LoVo (cell line): ENCODE data around the gene SDR42E1.
"Not testable (repeated sequence)": the region's sequence is repeated elsewhere in the genome, so short reads cannot be mapped to it uniquely, and the experiment has no call there.

Source experiments
- DNase-seq: peaks from one replicate; pipeline ENCODE4 v3.0.0-alpha.2; 2016; ENCODE audit warnings: low spot score

Gene SDR42E1

GRCh38 chr16:82037251-82037650 lies 26.0 kb upstream of the SDR42E1 start:
- no peak for DNase-seq

GRCh38 chr16:82034981-82035612 lies 23.8 kb upstream of the SDR42E1 start, which contains the start of gene HSD17B2:
TSS of gene HSD17B2 (plus strand) at chr16:82035253. CDS start at chr16:82035425, 172 bp downstream.
- peak; percentile 83 for DNase-seq

GRCh38 chr16:82033683-82034300 lies 22.5 kb upstream of the SDR42E1 start:
- peak; percentile 61 for DNase-seq

DNA sequence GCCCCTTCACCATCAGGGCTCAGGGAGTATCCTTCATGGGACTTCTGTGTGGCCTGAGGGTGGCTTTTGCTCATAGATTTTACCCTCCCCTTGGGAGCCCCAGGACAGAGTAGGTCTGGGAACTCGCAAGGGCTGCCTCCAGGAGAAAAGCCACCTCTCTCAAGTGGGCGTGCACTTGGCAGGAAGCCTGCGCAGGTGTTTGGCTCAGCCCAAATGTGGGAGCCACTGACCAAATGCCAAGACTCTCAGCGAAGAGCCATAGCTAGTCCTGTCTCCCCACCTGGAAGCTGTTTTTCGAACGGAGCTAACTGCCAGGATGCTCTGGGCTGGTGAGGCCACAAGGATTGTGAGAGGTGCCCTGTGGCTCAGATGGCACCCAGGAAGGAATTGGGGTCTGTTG lies 21.7 kb upstream of the SDR42E1 start:
- DNase-seq = no peak

DNA sequence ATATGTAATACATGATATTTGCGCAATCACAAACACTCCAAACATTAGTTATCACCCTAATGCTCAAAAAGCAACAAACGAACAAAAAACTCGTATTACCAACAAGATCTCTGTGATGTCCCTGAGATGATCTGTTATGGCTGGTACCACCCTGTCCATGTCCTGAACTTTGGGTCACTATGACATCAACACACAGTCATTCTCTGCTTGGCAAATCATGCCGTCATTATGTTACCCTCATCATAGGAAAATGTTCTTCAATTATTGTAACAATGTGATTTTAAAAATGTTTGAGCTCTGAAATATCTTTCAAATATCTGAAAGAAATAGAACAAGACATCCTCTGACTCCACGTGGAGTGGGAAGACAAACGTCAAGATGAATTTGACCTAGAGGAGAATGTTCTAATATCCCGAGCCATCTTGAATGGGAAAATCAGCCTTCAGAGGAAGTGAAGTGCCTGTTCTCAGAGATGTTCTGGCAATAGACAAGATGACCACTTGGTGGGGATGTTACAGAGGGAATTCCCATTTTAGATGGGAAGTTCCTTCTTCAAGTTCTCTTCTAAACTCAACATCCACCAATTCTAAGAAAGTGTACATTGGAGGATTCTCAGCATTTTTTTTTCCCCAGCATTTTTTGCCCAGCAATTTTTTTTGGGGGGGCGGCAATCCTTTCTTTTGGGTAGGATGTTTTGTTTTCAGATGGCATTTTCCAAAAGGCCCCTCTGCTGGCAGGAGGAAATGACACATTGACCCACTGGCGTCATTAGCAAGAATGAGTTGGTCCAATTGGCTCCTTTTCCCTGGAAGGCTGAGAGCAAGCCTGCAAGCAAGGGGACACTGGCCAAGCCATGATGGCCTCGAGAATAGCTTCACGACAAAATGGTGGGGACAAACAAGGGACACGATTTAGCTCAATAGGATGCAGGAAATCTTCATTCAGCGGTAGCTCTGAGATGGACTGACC lies 20.1 kb upstream of the SDR42E1 start:
- DNase-seq = peak; percentile 69

GRCh38 chr16:82027629-82028064 lies 16.4 kb upstream of the SDR42E1 start:
- DNase-seq = no peak

GRCh38 chr16:82024883-82025282 lies 13.6 kb upstream of the SDR42E1 start:
- no peak for DNase-seq

- DNase-seq = no peak
Observed at GRCh38 chr16:82024316-82024715, 13.0 kb upstream of the SDR42E1 start.

GRCh38 chr16:82023206-82023605 lies 11.9 kb upstream of the SDR42E1 start:
- DNase-seq = no peak

DNA sequence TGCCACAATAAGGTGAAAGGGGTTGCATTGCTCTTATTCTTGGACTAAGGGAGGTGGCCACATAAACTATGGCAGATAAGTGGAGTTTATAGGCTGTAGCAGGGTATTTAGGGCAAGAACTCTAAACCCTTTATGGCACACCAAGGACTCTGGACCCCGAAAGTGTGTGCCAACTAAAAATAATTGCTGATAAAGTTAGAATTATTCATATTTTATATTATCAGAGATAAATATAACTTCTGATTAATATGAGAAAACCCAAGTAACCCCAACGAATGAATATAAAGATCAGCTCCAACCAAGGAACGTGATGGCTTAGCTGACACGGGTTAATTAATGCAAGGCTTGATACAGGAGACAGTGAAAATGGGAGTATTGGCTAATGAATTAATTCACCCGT lies 8.8 kb upstream of the SDR42E1 start:
- no peak for DNase-seq

GRCh38 chr16:82019535-82019934 lies 8.3 kb upstream of the SDR42E1 start:
- DNase-seq = no peak

DNA sequence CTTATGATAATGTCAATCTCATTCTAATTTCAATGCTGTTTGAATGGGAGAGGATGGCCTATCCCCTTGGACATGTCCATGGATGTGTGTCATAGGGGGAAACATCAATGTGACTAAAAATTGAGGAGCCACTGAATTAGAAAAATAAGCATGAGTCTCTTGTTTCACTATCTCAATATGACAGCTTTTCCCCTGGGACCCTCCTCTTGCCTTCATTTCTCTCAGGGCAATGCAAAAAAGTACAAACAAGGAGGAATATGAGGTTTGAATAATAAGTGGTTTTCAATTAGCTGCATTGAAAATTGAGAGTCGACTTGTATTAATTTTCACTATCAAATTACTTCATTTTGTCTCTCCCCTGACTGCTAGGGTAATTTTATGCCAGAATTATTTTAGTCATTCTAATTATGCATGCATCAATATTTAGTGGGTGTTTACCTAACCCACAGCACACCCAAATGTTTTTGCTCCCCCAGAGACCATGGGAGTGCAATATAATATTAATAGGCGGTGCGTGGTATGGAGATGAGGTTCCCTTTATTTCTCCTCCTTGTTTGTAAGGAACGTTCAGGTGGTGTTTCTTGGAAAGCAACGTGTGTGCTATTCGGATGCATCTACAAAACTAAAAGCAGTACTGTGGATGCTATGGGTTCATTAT lies 6.8 kb upstream of the SDR42E1 start:
- no peak for DNase-seq

DNA sequence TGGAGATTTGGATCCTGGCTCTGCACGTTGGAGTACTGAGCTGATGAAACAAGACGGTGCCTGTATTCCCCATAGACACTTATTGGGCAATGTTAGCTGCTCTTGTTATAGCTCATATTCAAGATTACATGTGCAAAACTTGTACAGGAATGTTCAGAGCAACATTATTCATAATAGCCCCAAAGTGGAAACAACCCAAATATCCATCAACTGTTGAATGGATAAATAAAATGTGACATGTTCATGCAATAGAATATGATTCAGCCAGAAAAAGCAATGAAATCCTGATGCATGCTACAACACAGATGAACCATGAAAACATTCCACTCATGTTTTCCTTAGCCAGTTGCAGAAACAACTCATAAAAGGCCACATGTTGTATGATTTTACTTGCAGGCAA lies 5.7 kb upstream of the SDR42E1 start:
- DNase-seq = no peak

DNA sequence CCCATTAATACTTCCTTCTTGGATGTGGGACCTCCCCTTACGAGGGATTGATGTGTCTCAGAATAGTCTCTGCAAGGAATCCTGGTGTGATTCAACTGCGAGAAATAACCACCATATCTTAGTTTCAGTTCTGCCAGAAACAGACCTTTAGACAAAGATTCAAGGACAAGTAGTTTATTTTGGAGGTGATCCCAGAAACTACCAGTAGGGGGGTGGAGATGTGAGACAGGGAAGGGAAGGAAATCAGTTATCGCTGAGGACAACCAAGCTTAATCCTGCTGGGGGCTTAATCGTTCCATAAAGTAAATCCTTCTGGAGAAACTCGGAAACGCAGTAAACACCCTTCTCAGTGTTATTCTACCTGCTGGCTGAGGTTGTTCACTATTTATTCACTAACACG lies 5.0 kb upstream of the SDR42E1 start:
- peak; percentile 35 for DNase-seq

DNA sequence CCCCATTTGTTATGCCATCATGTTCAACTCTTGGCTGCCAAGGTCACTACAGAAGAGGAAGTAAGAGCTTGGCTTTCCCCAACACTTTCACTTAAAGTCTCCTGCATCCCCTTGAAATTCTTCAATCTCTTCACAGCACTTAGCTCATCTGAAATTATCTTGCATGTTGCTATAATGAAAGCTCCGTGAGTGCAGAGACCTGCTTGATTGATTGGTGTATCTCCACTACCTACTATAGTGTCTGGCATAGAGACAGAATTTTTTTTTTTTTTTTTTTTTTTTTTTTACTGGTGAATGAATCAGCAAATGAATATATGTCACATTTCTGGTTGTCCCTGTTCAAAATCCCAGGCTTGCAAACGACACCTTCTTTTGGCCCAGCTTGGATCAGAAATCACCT lies 1.9 kb upstream of the SDR42E1 start:
- no peak for DNase-seq

- DNase-seq = no peak
Observed at GRCh38 chr16:82010649-82011048, 621 bp downstream of the SDR42E1 start.

DNA sequence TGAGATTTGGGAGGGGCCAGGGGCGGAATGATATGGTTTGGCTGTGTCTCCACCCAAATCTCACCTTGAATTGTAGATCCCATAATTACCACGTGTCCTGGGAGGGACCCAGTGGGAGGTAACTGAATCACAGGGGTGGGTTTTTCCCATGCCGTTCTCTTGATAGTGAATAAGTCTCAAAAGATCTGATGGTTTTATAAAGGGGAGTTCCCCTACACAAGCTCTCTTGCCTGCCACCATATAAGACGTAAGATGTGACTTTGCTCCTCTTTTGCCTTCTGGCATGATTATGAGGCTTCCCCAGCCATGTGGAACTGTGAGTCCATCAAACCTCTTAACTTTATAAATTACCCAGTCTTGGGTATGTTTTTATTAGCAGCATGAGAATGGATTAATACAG lies 1.5 kb downstream of the SDR42E1 start:
- DNase-seq = not testable (repeated sequence)

DNA sequence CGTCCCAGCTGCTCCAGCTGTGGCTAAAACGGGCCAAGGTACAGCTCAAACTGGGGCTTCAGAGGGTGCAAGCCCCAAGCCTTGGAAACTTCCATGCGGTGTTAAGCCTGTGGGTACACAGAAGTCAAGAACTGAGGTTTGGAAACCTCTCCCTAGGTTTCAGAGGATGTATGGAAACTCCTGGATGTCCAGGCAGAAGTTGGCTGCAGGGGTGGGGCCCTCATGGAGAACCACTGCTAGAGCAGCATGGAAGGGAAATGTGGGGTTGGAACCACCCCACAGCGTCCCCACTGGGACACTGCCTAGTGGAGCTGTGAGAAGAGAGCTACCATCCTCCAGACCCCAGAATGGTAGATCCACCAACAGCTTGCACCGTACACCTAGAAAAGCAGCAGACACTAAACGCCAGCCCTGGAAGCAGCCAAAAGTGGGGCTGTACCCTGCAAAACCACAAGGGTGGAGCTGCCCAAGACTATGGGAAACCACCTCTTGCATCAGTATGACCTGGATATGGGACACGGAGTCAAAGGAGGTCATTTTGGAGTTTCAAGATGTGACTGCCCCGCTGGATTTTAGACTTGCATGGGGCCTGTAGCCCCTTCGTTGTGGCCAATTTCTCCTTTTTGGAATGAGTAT lies 2.2 kb downstream of the SDR42E1 start:
- DNase-seq = no peak

DNA sequence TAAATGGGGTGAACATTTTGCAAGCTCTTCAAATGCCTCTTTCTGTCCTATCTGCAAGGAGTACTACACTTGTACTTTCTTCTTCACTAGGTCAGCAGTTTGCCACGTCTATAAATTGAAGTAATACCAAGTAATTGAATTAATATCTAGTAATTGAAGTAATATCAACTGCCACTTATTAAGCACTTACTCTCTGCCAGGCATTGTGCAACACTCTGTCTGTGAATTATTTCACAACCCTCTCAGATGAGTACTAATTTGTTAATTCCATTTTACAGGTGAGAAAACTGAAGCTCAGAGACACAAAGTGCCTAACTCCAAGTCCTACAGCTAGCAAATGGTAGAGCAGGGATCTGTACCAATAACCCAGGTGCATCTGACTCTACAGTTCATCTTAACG lies 4.1 kb downstream of the SDR42E1 start:
- no peak for DNase-seq

DNA sequence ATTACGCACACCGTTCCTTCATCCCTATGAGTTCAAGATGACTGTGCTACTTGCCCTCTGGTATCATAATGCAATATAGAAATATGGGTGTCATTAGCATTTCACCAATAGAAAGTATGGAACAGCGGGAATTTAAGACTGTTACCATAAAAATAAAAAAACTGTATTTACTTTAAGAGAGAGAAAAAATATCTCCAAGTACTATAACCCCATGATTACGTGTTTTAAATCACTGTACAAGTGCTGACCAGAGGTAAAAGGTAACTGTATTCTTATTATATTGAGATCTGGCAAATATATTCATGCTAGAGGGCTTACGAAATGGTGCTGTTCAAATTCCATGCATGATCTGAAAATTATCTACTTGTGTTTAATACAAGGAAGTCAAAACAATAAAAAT lies 5.2 kb downstream of the SDR42E1 start:
- no peak for DNase-seq

- DNase-seq = no peak
Observed at GRCh38 chr16:82005027-82005830, 6.0 kb downstream of the SDR42E1 start.
